ENCODE results near the gene DTX3L. TPM values are rescaled to one million over a fixed set of nuclear protein-coding genes. Genes with fewer than 3 reads are reported as not detected.

The DTX3L gene
- total and polyA plus RNA-seq, 7 donors: 3.1 to 26.6 (median 11.5) TPM

DNA sequence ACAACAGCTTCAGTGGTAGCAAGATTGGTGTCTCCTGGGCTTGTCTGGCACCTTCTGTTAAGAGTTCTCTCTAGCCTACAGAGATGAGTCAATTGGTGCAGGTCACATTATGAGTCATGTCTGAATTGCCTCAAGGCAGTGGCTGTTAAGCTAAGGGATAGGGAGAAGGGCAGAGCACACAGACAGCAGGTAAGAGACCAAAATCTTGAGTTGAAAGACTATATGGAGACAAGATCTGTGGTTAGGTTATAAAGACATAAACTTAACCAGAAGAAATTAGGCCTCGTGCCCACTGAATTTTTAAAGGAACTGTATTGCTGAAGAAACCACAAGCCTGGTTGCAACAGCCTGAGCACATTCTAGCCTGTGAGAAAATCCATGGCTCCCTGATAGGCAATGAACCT lies 30.2 kb upstream of the DTX3L start:
- ATAC-seq: peak; percentile 81 to 90 (median 85)
- Histone ChIP-seq H3K27ac (no peak overlapping the region), H3K36me3 (ENCODE audit: insufficient read depth in 1 of 2, low read depth in 1 of 2) (peaks cover 7 to 77% of the 10 kb centered on the region in 2 donors), H3K4me3 (no peak overlapping the region), H3K9me3 (no peaks in the 10 kb centered on the region), H3K27me3 (ENCODE audit: insufficient read depth in 3 of 3, low read length in 2 of 3) (no peaks in the 10 kb centered on the region), H3K4me1 (no peaks in the 10 kb centered on the region)
- intact Hi-C loops (cut with DNase I): no loop called here
- WGBS, 3 donors: 67 to 84% (median 68%) methylated on average over 1 of the region's 1 CpG
- DNase-seq: no peak
- TF ChIP-seq CTCF (IDR thresholded peaks at IDR 0.05): no peak

DNA sequence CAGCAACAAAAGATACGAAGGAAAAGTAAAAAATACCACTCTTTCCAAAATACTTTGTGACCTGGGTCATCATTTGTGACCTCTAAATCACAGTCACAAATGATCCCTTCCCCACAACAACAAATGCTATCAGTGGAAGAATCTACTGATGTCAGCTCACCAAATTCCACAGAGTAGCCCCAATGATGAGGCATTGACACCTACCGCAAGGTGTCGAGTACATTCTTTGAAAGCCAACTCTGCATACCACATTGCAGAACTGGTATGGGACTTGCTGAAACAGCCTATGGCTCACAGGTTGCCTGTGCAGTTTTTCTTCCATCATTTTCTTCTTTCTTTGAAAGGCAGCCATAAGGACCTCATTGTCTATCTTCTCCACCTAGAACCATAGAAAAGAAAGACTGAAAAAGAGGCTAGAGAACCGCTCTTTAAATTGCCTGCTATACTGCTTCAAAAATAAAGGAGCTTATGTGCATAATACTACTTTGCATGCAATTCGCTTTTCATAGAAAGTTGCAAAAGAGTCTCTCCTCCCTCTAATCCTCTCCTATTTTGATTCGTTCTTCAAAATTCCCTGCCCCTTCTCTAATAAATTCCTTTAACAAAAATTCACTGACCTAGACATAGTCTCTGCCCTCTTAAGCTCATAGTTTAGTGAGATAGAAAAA lies 28.0 kb upstream of the DTX3L start:
- Histone ChIP-seq H3K4me3 (no peak overlapping the region), H3K27ac (no peak overlapping the region), H3K9me3 (no peaks in the 10 kb centered on the region), H3K36me3 (ENCODE audit: insufficient read depth in 1 of 2, low read depth in 1 of 2) (peaks cover 9 to 88% of the 10 kb centered on the region in 2 donors), H3K27me3 (ENCODE audit: insufficient read depth in 3 of 3, low read length in 2 of 3) (no peaks in the 10 kb centered on the region), H3K4me1 (no peaks in the 10 kb centered on the region)
- 81 to 83% (median 82%) methylated on average over 6 of the region's 6 CpGs for WGBS, 3 donors
- no peak for TF ChIP-seq CTCF (IDR thresholded peaks at IDR 0.05)
- DNase-seq (no peak), ATAC-seq (no peak)
- intact Hi-C loops (cut with DNase I): no loop called here

DNA sequence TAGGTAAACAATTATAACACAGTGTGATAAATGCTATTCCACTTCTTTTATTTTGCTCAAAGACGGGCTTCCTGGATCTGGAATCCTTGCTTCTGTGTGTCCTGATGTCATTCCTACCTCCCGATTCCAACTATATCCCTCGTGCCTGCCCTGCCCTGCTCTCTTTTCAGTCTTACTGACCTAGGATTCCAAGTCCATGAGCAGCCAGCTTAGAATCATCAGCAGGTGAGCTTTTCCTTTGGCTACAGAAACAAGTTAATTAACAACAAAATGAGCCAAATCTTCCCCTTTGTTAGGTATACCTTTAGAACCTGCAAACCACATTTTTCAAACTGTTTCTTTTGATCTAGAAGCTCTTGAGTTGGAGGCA lies 27.5 kb upstream of the DTX3L start:
- ATAC-seq (no peak), DNase-seq (no peak)
- H3K4me3 ChIP-seq: no peak overlapping the region
- no peaks in the 10 kb centered on the region for H3K4me1 ChIP-seq
- H3K36me3 ChIP-seq (ENCODE audit: insufficient read depth in 1 of 2, low read depth in 1 of 2): peaks cover 11 to 88% of the 10 kb centered on the region in 2 donors
- no peaks in the 10 kb centered on the region for H3K9me3 ChIP-seq
- intact Hi-C loops (cut with DNase I): no loop called here
- TF ChIP-seq CTCF (IDR thresholded peaks at IDR 0.05): no peak
- WGBS, 3 donors: 56 to 65% (median 57%) methylated on average over 3 of the region's 3 CpGs
- no peak overlapping the region for H3K27ac ChIP-seq
- H3K27me3 ChIP-seq (ENCODE audit: insufficient read depth in 3 of 3, low read length in 2 of 3): no peaks in the 10 kb centered on the region

DNA sequence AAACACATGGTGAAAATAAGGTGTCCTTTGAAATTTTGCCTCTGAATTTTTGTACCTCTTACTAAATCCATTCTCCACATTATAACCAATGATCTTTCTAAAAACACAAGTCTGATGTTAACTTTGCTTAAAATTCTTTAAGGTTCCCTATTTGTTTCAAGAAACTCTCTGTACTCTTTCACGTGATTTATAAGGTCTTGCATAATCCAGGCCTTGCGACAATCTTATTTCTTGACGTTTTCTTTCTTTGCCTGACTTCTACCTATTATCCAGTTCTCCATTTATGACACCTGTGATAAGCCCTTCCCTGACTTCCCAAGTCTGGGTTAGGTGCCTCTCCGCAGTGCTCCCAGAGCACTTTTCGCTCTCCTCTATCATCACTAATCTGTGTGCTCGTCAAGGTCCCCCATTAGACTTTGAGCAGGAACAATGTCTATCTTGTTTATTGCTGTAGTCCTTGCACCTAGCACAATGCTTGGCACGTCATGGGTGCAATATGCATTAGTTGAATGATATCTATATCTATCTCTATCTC lies 25.1 kb upstream of the DTX3L start:
- WGBS, 3 donors: 90 to 93% (median 92%) methylated on average over 7 of the region's 7 CpGs
- Histone ChIP-seq H3K27ac (no peak overlapping the region), H3K4me3 (no peak overlapping the region), H3K4me1 (no peaks in the 10 kb centered on the region), H3K9me3 (no peaks in the 10 kb centered on the region), H3K27me3 (ENCODE audit: insufficient read depth in 3 of 3, low read length in 2 of 3) (no peaks in the 10 kb centered on the region), H3K36me3 (ENCODE audit: insufficient read depth in 1 of 2, low read depth in 1 of 2) (peaks cover 8 to 86% of the 10 kb centered on the region in 2 donors)
- DNase-seq (no peak), ATAC-seq (no peak)
- TF ChIP-seq CTCF (IDR thresholded peaks at IDR 0.05): no peak
- intact Hi-C loops (cut with DNase I): no loop called here

DNA sequence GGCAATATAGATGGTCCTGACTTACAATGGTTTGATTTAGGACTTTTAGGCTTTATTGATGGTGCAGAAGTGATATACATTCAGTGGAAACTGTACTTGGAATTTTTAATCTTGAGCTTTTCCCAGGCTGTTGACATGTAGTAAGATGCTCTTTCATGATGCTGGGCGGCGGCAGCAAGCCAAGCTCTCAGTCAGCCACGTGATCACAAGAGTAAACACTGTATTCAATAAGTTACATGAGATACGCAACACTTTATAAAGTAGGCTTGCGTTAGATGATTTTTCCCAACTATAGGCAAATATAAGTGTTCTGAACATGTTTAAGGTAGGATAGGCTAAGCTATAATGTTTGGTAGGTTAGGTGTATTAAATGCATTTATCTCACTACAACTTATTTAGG lies 18.0 kb upstream of the DTX3L start:
- H3K36me3 ChIP-seq (ENCODE audit: insufficient read depth in 1 of 2, low read depth in 1 of 2): peaks cover 6 to 93% of the 10 kb centered on the region in 2 donors
- intact Hi-C loops (cut with DNase I): no loop called here
- 93 to 95% (median 95%) methylated on average over 5 of the region's 5 CpGs for WGBS, 3 donors
- DNase-seq (no peak), ATAC-seq (no peak)
- H3K4me3 ChIP-seq: no peak overlapping the region
- TF ChIP-seq CTCF (IDR thresholded peaks at IDR 0.05): no peak
- no peaks in the 10 kb centered on the region for H3K27me3 ChIP-seq (ENCODE audit: insufficient read depth in 3 of 3, low read length in 2 of 3)
- H3K9me3 ChIP-seq: no peaks in the 10 kb centered on the region
- H3K27ac ChIP-seq: no peak overlapping the region
- no peaks in the 10 kb centered on the region for H3K4me1 ChIP-seq

All from psoas muscle (tissue), 8 donors.